ENCODE results near the gene ADGRG1. TPM values are rescaled to one million over a fixed set of nuclear protein-coding genes. Genes with fewer than 3 reads are reported as not detected.

Gene ADGRG1
- total and polyA plus RNA-seq, 8 donors, result 36.4 to 102 (median 79.1) TPM

DNA sequence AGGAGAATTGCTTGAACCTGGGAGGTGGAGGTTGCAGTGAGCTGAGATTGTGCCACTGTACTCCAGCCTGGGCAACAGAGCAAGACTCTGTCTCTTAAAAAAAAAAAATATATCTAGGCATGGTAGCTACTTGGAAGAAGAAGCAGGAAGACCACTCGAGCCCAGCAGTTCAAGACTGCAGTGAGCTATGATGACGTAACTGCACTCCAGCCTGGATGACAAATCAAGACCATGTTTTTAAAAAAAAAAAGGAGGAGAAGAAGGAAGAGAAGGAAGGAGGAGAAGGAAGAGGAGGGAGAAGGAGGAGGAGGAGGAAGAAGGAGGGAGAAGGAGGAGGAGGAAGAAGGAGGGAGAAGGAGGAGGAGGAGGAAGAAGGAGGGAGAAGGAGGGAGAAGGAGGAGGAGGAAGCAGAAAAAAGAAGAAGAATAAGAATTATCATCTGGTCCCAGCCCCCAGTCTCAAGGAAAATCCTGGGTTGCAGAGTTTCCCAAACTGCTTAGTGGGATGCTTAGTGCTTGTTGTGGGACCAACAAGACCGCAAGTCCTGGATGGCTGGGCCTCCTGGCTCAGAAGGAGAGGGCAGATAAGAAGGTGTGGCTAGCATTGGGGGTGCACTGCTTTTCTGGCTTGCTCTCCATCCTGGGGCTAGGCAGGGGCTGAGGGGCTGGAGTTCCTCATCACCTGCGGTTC lies 62.5 kb downstream of the ADGRG1 start:
- Histone ChIP-seq H3K4me3 (no peak overlapping the region), H3K27ac (no peak overlapping the region), H3K9me3 (no peaks in the 10 kb centered on the region), H3K4me1 (peaks cover 12 to 27% (median 20%) of the 10 kb centered on the region in 3 donors), H3K36me3 (no peaks in the 10 kb centered on the region), H3K27me3 (no peaks in the 10 kb centered on the region)
- TF ChIP-seq, protein P1, sequence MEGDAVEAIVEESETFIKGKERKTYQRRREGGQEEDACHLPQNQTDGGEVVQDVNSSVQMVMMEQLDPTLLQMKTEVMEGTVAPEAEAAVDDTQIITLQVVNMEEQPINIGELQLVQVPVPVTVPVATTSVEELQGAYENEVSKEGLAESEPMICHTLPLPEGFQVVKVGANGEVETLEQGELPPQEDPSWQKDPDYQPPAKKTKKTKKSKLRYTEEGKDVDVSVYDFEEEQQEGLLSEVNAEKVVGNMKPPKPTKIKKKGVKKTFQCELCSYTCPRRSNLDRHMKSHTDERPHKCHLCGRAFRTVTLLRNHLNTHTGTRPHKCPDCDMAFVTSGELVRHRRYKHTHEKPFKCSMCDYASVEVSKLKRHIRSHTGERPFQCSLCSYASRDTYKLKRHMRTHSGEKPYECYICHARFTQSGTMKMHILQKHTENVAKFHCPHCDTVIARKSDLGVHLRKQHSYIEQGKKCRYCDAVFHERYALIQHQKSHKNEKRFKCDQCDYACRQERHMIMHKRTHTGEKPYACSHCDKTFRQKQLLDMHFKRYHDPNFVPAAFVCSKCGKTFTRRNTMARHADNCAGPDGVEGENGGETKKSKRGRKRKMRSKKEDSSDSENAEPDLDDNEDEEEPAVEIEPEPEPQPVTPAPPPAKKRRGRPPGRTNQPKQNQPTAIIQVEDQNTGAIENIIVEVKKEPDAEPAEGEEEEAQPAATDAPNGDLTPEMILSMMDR (IDR thresholded peaks at IDR 0.05), result no peak
- no peak for FAIRE-seq
- no peak for ATAC-seq
- intact Hi-C loops (cut with DNase I), result no loop called here
- DNase-seq, result peak in 1 of 6 donors; percentile 35
- 83 to 88% methylated on average over 4 of the region's 4 CpGs for WGBS, 2 donors

DNA sequence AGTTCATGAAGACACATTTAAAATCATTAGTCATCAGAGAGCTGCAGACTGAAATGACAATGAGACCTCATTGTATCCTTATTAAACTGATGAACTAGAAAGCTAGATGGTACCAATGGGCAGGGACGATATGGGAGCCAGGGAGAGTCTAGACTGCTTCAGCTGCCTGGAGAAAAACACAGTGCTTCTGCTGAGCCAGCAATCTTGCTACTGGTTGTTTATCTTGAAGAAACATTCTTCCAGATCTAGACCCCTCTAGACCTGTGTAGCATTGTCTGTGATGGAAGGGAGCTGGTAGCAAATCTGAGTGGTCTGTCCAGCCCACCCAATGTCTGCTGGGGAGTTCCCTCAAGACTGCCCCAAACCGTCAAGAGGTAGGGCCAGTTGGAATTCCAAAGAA lies 64.2 kb downstream of the ADGRG1 start:
- H3K27ac ChIP-seq, result no peak overlapping the region
- no peaks in the 10 kb centered on the region for H3K36me3 ChIP-seq
- WGBS, 2 donors, result 77 to 90% methylated on average over 2 of the region's 2 CpGs
- no peaks in the 10 kb centered on the region for H3K27me3 ChIP-seq
- intact Hi-C loops (cut with DNase I), result no loop called here
- TF ChIP-seq, protein P1 (IDR thresholded peaks at IDR 0.05), result no peak
- no peak for FAIRE-seq
- no peak for ATAC-seq
- DNase-seq, result peak in 1 of 6 donors; percentile 13
- peaks cover 12 to 27% (median 20%) of the 10 kb centered on the region in 3 donors for H3K4me1 ChIP-seq
- no peak overlapping the region for H3K4me3 ChIP-seq
- H3K9me3 ChIP-seq, result no peaks in the 10 kb centered on the region

DNA sequence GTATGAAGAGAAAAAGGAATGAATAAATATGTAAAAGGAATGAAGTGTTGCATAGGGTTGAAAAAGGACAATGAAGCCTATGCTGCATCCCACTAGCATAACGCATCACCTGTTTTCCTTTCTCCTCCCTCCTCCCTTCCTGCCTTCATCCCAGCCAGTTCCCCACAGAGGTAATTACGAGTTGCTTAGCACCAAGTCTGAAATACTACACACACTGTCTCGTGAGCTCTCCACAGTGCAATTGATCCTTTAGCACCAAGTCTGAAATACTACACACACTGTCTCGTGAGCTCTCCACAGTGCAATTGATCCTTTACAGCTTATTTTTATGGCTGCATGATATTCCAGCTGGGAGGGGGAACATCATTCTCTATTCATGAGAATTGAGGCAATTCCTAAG lies 65.1 kb downstream of the ADGRG1 start:
- intact Hi-C loops (cut with DNase I), result no loop called here
- WGBS, 2 donors, result 69 to 70% methylated on average over 4 of the region's 4 CpGs
- Histone ChIP-seq H3K27me3 (no peaks in the 10 kb centered on the region), H3K4me3 (no peak overlapping the region), H3K9me3 (no peaks in the 10 kb centered on the region), H3K27ac (no peak overlapping the region), H3K36me3 (no peaks in the 10 kb centered on the region), H3K4me1 (peaks cover 11 to 27% (median 20%) of the 10 kb centered on the region in 3 donors)
- DNase-seq, result no peak
- FAIRE-seq, result no peak
- TF ChIP-seq, protein P1 (IDR thresholded peaks at IDR 0.05), result no peak
- peak in 1 of 4 donors; percentile 7 for ATAC-seq

DNA sequence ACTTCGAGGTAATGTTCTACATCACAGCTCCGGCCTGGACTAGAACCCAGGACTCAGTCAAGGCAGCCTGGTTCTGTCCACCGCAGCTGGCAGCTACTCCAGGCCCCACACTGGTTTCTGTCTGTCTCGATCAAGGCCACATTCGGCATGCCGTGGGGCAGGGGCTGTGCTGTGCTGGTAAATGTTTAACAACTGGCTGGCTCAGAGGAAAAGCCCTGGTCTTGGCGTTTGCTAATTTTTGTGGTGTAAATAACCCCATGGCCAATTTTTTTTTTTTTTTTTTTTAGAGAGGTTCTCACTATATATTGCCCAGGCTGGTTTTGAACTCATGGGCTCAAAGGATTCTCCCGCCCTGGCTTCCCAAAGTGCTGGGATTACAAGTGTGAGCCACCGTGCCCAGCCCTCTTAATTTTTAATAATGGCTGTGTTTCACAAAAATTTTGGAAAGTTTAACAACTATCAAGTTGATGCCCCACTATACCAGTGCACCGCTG lies 65.8 kb downstream of the ADGRG1 start:
- ATAC-seq (peak; percentile 92 to 93 (median 93)), DNase-seq (peak; percentile 81 to 95 (median 92)), FAIRE-seq (no peak)
- H3K36me3 ChIP-seq, result no peaks in the 10 kb centered on the region
- H3K4me1 ChIP-seq, result peaks cover 6 to 21% (median 16%) of the 10 kb centered on the region in 3 donors
- intact Hi-C loops (cut with DNase I), result no loop called here
- H3K4me3 ChIP-seq, result peak overlapping the region in 2 of 4 donors; percentile 11 to 24
- no peaks in the 10 kb centered on the region for H3K27me3 ChIP-seq
- 12 to 17% methylated on average over 10 of the region's 10 CpGs for WGBS, 2 donors
- H3K27ac ChIP-seq, result peak overlapping the region; percentile 56 to 81 (median 73)
- no peaks in the 10 kb centered on the region for H3K9me3 ChIP-seq
- TF ChIP-seq, protein P1 (IDR thresholded peaks at IDR 0.05), result no peak
